HG03457 (cell line): ENCODE results near the gene CCDC63.
"Not testable (repeated sequence)": the region's sequence is repeated elsewhere in the genome, so short reads cannot be mapped to it uniquely, and the experiment has no call there.

Experiments used
- ATAC-seq: cut with Tn5 transposase; IDR thresholded peaks from one replicate; pipeline ENCODE4 v1.9.1; 2021; ENCODE audit warnings: moderate number of reproducible peaks; ENCODE audit not compliant: unreplicated experiment

CCDC63 gene

DNA sequence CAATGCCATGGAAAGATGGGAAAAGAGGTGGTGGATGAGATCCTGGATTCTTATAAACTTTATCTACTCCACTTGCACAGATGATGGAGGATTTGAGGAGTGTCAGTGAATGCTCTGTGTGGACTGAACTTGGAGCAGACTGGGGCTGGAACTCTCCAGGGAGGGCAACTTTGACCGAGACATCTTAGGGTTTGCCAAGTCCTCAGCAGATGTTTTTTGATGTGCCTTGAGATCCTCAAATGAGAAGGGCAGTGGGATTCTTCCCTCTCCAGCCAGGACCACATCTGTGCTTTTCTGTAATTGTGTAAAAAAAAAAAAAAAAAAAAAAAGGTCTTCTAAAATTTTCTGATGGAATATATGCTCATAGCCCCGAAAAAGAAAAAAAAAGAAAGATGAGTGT, 96.6 kb downstream of the CCDC63 start:
- no peak for ATAC-seq

DNA sequence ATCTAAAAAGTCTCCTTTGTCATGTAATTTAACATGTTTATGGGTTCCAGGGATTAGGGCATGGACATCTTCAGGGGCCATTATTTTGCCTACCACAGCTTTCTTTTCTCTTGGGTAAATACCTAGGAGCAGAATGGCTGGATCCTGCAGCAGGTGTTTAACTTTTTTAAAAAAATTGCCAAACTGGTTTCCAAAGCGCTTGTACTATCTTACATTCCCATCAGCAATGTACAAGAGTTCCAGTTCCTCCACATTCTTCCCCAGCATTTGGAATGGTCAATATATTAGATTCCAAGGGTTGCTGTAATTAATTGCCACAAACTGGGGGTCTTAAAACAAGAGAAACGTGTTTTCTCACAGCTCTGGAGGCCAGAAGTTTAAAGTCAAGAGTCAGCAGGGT, 101.3 kb downstream of the CCDC63 start:
- ATAC-seq, result no peak

DNA sequence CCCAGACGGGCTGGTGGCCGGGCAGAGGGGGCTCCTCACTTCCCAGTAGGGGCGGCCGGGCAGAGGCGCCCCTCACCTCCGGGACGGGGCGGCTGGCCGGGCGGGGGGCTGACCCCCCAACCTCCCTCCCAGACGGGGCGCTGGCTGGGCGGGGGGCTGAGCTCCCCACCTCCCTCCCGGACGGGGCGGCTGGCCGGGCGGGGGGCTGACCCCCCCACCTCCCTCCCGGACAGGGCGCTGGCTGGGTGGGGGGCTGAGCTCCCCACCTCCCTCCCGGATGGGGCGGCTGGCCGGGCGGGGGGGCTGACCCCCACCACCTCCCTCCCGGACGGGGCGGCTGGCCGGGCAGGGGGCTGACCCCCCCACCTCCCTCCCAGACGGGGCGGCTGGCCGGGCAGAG, 103.7 kb downstream of the CCDC63 start:
- ATAC-seq, result not testable (repeated sequence)

DNA sequence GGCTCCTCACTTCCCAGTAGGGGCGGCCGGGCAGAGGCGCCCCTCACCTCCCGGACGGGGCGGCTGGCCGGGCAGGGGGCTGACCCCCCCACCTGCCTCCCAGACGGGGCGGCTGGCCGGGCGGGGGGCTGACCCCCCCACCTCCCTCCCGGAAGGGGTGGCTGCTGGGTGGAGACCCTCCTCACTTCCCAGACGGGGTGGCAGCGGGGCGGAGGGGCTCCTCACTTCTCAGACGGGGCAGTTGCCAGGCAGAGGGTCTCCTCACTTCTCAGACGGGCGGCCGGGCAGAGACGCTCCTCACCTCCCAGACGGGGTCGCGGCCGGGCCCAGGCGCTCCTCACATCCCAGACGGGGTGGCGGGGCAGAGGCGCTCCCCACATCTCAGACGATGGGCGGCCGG, 104.1 kb downstream of the CCDC63 start:
- not testable (repeated sequence) for ATAC-seq
